Ovary (tissue), 9 donors: ENCODE results near the gene CREB1. TPM values are rescaled to one million over a fixed set of nuclear protein-coding genes. Genes with fewer than 3 reads are reported as not detected.
A peak's percentile ranks its signal among the peaks of the same experiment; 100 is the strongest.

Source experiments
- DNase-seq, 5 donors: peaks; one replicate each; pipeline ENCODE4 v3.0.0-alpha.2; 2019 to 2020
- H3K27ac ChIP-seq, 2 donors: fragments of 200-600 bp; one replicate each; pipeline versions ENCODE4 v1.5.1 to v1.8.0; 2019 to 2022
- H3K27me3 ChIP-seq: fragments of 200-600 bp; one replicate; pipeline ENCODE4 v1.8.0; 2022
- H3K36me3 ChIP-seq: fragments of 200-600 bp; sonication (generic); one replicate; pipeline ENCODE4 v1.5.1; 2019
- H3K4me1 ChIP-seq: one replicate; pipeline ENCODE4 v1.8.1; 2013; ENCODE audit warnings: mild to moderate bottlenecking, moderate library complexity; ENCODE audit not compliant: insufficient read depth
- H3K4me3 ChIP-seq: fragments of 200-600 bp; sonication (generic); one replicate; pipeline ENCODE4 v1.5.1; 2017
- H3K9me3 ChIP-seq, 2 donors: fragments of 200-600 bp in 1 of 2; sonication (generic) in 1 of 2; one replicate each; pipeline versions ENCODE4 v1.5.1 to v1.8.1; 2013 to 2019; ENCODE audit warnings: mild to moderate bottlenecking in 1 of 2, moderate library complexity in 1 of 2
- CTCF ChIP-seq, 3 donors: fragments of 450-650 bp in 2 of 3; fragments of 200-600 bp in 1 of 3; IDR thresholded peaks; one replicate each; pipeline versions ENCODE4 v1.5.1 to v1.8.0; 2016 to 2022; ENCODE audit warnings: antibody characterized with exemption in 3 of 3, mild to moderate bottlenecking in 1 of 3
- EP300 ChIP-seq: sonication (generic); formaldehyde crosslinking; IDR thresholded peaks from one replicate; pipeline ENCODE4 v1.6.1; 2017; ENCODE audit warnings: antibody characterized with exemption
- POLR2A ChIP-seq: fragments of 450-650 bp; IDR thresholded peaks from one replicate; pipeline ENCODE4 v1.6.1; 2017; ENCODE audit warnings: antibody characterized with exemption, mild to moderate bottlenecking, moderate library complexity
- WGBS, 3 donors: extraction: QIAGEN DNeasy Blood & Tissue Kit in 1 of 3; methylation state at CpG; one replicate each; pipeline versions ENCODE4 v1.1.5 to v1.1.7; 2013 to 2017; 5-methylcytosine and 5-hydroxymethylcytosine counted together
- intact Hi-C, 4 donors: fragments of 100-400 bp; cut with DNase I; formaldehyde crosslinking; loops; one replicate each; pipeline versions ENCODE4 v1.11.0 to v1.15.1; 2022 to 2023
- polyA plus RNA-seq, 2 donors: library from polyadenylated mRNA; stranded (reverse); fragments of 200-250 nt in 1 of 2; fragments of 350-450 nt in 1 of 2; fragmentation: Illumina TruSeq in 1 of 2; extraction: RNeasy Lipid Tissue Mini Kit (QIAGEN cat#74804) in 1 of 2; gene quantifications; one replicate each; pipeline ENCODE4 v1.2.3, GENCODE V29; 2013 to 2014
- total RNA-seq, 7 donors: library from RNA; depleted of rRNA in 2 of 7; stranded (reverse); fragments of >200 nt in 2 of 7; fragmentation: NEBNext Ultra II Directional in 3 of 7; extraction: Animal tissue kit (Norgen Biotek cat#: 25700) in 3 of 7; gene quantifications; one replicate each; pipeline versions ENCODE4 v1.1.0 to v1.2.4, GENCODE V29; 2016 to 2023
- donor health status: DM: no; HTN: no; CAD: no; lungs with moderate emphysema.
- donor health status: DM: no; HTN: no; CAD: no.
- donor health status: Bipolar disorder and iron deficiency.
- donor health status: DM: yes; HTN: yes; CAD: no.
- donor health status: DM: no; HTN: no; CAD: no.
- donor health status: DM: yes; HTN: yes; CAD: no.

Gene CREB1
- total and polyA plus RNA-seq, 9 donors, result 10.8 to 79.6 (median 60.2) TPM

- Histone ChIP-seq H3K27ac (peak overlapping the region; percentile 72 to 82), H3K4me3 (peak overlapping the region; percentile 73), H3K9me3 (no peaks in the 10 kb centered on the region), H3K36me3 (no peaks in the 10 kb centered on the region), H3K27me3 (no peaks in the 10 kb centered on the region), H3K4me1 (peaks cover 4% of the 10 kb centered on the region)
- 0 to 1% (median 1%) methylated on average over 47 of the region's 47 CpGs for WGBS, 3 donors
- no peak for TF ChIP-seq CTCF (IDR thresholded peaks at IDR 0.05)
- peak; percentile 22 for TF ChIP-seq POLR2A
- intact Hi-C loops, result loop anchor here in 3 of 4 donors (1.0 to 10.0 kb wide), 3 partner anchors 90 to 145 kb away; partner anchors contain the start of genes CREB1 (in 1 of the 3) and FZD5 (in 1 of the 3)
- peak; percentile 42 to 70 (median 64) for DNase-seq
Measured at GRCh38 chr2:207624185-207625013, 94.6 kb downstream of the CREB1 start.

GRCh38 chr2:207625014-207625907, 95.5 kb downstream of the CREB1 start, which contains the start of gene METTL21A:
METTL21A (minus strand) TSS chr2:207625394; CDS start chr2:207624375, 1,019 bp downstream.
- DNase-seq, result peak; percentile 84 to 90 (median 88)
- intact Hi-C loops, result loop anchor here in 3 of 4 donors (1.0 to 10.0 kb wide), 3 partner anchors 90 to 144 kb away; partner anchors contain the start of genes CREB1 (in 1 of the 3) and FZD5 (in 1 of the 3)
- Histone ChIP-seq H3K27me3 (no peaks in the 10 kb centered on the region), H3K36me3 (no peaks in the 10 kb centered on the region), H3K4me3 (peak within 1 kb of the TSS; percentile 73), H3K4me1 (peaks cover 4% of the 10 kb centered on the region), H3K9me3 (no peaks in the 10 kb centered on the region), H3K27ac (peak within 1 kb of the TSS; percentile 72 to 82)
- 0 to 1% (median 0%) methylated on average over 48 to 92 of the region's 92 CpGs for WGBS, 3 donors
- TF ChIP-seq EP300 (no peak), CTCF (IDR thresholded peaks at IDR 0.05) (peak in 2 of 3 donors; percentile 31 to 65), POLR2A (peak; percentile 54)

GRCh38 chr2:207629553-207629952, 99.8 kb downstream of the CREB1 start:
- Histone ChIP-seq H3K27me3 (no peaks in the 10 kb centered on the region), H3K4me3 (no peak overlapping the region), H3K36me3 (no peaks in the 10 kb centered on the region), H3K9me3 (no peaks in the 10 kb centered on the region), H3K4me1 (peaks cover 1% of the 10 kb centered on the region), H3K27ac (no peak overlapping the region)
- no peak for TF ChIP-seq CTCF (IDR thresholded peaks at IDR 0.05)
- TF ChIP-seq POLR2A, result no peak
- no peak for TF ChIP-seq EP300
- WGBS, 3 donors, result 56 to 86% (median 72%) methylated on average over 1 of the region's 1 CpG
- intact Hi-C loops, result loop anchor here in 3 of 4 donors (10.0 kb wide), 2 partner anchors 95 to 105 kb away; partner anchors contain the start of gene CREB1 (in 1 of the 3)
- DNase-seq, result no peak

- 38 to 54% (median 38%) methylated on average over 4 of the region's 4 CpGs for WGBS, 3 donors
- no peak for TF ChIP-seq EP300
- no peak for TF ChIP-seq POLR2A
- TF ChIP-seq CTCF (IDR thresholded peaks at IDR 0.05), result no peak
- no peaks in the 10 kb centered on the region for H3K9me3 ChIP-seq
- intact Hi-C loops, result no loop called here
- H3K4me3 ChIP-seq, result no peak overlapping the region
- H3K4me1 ChIP-seq, result peaks cover 1% of the 10 kb centered on the region
- H3K36me3 ChIP-seq, result no peaks in the 10 kb centered on the region
- no peak for DNase-seq
- no peak overlapping the region for H3K27ac ChIP-seq
- H3K27me3 ChIP-seq, result no peaks in the 10 kb centered on the region
Measured at GRCh38 chr2:207630491-207630890, 100.7 kb downstream of the CREB1 start.
